ENCODE measurements around the gene LYZL2.
"Not testable (repeated sequence)": the region's sequence is repeated elsewhere in the genome, so short reads cannot be mapped to it uniquely, and the experiment has no call there.

LYZL2 gene

DNA sequence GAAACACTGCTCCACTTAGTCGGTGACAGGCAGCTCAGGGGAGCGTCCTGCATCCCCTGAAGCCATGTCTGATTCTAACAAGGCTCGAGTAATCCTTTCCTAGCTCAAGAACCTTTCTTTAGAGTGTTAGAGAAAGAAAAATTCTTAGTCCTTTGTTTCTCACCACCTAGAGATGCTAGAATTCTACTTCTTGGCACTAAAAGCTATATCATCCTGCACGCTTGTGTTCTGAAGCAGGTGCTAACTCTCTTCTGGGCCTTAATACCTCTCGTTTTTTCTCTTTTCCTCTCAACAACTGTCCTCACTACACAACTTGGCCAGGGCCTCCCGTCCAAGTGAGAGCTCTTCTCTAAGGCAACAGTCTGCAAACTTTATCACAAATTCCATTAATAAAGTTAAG is at the start of gene LYZL2:
Gene LYZL2 (minus strand): TSS at position 101 of the 400 bp plus-strand sequence. CDS start 2,838 bp downstream, outside the sequence.
- FAIRE-seq = no peak

DNA sequence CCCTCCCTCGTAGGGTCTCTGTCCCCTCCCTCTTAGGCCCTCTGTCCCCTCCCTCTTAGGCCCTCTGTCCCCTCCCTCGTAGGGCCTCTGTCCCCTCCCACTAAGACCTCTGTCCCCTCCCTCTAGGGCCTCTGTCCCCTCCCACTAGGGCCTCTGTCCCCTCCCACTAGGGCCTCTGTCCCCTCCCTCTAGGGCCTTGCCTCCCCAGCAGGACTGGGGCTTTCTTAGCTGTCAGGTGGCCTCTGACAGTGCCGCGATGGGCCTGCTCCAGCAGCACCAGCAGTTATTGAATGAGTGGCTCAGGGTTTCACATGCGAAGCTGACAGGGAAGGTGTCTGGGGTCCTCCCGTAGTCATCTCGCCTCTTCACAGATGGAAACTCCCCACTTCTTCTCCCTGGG is 48.1 kb upstream of the LYZL2 start:
- FAIRE-seq = not testable (repeated sequence)

DNA sequence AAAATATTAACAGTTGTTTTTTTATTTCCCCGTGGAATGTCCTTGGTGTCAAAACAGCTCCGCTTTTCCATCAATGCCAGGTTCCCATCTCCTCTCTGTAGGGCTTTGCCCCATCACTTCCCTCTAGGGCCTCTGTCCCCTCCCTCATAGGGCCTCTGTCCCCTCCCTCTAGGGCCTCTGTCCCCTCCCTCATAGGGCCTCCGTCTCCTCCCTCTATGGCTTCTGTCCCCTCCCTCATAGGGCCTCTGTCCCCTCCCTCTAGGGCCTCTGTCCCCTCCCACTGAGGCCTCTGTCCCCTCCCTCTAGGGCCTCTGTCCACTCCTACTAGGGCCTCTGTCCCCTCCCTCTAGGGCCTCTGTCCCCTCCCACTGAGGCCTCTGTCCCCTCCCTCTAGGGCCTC is 47.6 kb upstream of the LYZL2 start:
- FAIRE-seq = not testable (repeated sequence)

DNA sequence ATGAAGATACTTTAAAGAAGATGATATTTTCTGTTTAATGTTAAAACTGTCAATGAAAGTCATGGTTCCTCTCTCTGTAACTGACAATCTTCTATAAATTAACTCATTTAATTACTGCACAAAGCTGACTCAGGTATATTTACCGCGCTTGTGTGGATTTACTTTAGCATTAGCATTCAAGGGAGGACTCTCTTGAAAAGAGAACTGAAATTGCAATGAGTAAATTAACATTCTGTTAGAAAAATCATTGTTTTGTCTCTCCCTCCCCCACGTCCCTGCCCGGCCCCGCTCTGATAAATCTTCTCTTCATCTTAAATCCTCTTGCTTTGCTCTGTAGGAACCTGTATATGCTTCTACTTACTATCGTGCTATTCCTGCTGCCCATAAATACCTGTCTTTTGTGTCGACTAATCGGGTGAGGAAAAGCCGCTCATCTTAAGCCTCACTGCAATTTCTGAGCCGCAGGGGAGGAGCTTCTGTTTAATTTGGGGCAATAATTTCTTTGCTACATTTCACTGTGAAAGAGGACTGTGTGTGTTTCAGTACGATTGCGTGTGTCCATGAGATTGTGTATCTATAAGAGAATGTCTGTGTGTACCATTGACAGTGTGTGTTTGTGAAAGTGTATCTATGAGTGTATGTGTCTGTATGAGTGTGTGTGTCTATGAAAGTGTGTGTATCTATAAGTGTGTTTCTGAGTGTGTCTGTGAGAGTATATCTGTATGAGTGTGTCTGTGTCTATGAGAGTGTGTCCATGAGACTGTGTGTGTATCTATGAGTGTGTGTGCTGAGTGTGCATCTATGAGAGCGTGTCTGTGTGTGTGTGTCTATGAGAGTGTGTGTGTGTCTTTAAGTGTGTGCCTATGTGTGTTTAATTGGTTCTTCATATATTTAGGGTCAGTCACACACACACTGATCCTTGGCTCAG is 46.5 kb upstream of the LYZL2 start:
- FAIRE-seq = no peak

DNA sequence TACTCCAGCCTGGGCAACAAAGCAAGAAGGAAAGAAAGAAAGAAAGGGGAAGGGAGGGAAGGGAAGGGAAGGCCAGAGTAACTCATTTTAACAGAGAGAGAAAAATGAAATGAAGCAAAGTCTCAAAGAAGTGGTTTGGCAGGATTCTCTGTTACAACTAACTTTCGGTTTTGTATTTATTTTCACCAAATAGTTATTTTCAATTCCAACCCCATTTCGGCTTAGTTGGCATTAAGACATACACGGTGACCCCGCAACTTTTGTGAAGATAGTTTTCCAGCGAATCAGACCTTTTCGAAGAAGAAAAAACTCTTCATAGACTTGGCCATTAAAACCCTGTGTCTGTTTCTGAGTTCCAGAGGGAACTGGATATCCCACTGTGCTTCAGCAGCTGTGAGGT is 45.2 kb upstream of the LYZL2 start:
- FAIRE-seq = no peak

DNA sequence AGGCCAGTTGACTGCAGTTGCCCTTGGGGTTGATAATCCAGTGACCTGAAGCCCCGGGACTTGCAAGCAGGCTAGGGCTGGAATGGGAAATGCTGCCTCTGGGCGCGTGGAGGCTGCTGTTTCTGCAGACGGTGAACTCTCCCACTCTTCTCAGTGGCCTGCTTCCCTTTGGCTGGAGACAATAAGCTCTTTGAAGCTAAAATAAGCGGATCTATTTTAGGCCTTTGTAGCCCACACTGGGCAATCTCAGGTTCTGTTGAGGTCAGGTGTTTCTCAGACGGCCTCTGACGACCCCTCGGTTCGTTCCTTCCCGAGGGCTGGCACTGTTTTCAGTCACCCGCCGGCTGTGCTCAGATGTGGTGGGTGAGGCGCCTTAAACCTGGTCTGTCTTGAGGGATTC is 43.7 kb upstream of the LYZL2 start:
- not testable (repeated sequence) for FAIRE-seq

DNA sequence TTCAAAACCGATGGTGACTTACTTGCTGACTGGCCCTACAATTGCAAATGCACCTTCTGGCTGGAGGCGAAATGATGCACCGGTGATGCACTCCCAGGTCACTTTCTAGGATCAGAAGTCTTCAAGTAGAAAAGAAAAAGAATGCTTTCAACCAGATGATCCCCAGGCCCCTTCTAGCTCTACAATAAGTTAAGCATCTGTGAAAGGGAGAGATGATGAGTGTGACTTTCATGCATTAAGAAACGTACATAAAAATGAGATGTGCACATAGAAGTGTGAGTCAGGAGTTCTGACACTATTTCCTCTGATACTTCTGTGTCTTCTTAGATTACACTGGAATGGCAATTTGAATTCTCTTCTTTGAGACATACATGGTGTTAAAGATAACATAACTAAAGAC is 42.8 kb upstream of the LYZL2 start:
- FAIRE-seq = not testable (repeated sequence)

DNA sequence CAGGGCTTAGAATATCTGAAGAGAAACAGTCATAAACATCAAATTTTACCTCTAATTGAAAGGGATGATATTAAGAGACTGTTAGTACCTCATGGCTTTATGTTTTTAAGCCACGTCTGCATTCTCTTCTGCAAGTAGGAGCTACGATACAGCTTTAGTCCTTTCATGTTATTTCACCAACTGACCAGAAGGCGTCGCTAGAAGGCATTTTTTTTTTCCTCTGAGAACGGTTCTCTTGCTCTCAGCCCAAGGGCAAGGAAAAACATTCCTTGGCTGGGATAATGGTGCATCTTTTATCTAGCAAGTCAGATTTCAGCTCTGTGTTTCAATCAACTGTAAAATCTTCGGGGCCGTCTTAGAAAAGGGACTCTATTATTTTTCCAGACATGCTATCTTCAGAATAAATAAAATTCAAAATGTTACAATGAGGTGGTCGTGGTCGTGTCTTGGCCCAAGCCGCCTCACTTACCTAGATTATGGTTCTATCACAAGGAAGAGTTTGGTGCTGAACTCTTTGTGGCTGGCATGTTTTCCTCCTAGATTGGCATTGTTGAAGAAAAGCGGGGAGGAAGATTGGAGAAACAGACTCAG is 41.6 kb upstream of the LYZL2 start:
- peak; percentile 78 for FAIRE-seq

DNA sequence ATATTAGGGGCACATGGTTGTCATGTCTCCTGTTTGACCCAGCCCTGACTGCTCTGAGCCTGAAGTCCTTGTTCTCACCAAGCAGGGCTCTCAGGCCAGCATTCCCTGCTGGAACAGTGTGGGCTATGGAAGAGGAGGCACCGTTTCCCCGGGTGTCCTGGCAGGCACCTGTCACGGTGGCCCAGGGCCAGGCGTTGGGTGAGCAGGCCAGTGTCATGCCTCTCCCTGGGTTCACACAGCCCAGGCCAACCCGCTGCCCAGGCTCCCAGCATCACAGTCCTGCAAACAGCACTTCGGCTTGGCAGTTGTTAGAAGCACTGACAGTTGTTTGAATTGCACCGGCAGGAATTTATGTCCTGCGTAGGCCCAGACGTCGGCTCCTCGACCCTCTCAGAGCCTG is 38.4 kb upstream of the LYZL2 start:
- not testable (repeated sequence) for FAIRE-seq

DNA sequence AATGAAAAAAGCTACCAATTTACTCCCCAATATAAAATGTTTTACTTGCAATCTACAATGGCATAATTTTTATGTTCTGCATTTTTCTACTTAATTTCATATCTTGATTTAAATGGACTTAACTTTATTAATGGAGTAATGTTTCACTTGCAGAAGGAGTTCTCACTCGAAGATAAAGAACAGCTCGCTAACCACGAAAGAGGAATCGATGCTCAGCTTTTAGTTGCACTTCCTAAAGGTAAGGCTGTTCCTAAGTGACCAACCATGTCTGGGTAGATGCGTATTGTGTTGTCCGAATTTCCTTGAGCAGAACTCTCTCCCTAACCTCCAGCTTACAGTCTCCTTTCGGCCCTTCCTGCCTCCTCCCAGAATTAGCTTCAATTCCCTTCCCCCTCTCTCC is 33.9 kb upstream of the LYZL2 start:
- not testable (repeated sequence) for FAIRE-seq

DNA sequence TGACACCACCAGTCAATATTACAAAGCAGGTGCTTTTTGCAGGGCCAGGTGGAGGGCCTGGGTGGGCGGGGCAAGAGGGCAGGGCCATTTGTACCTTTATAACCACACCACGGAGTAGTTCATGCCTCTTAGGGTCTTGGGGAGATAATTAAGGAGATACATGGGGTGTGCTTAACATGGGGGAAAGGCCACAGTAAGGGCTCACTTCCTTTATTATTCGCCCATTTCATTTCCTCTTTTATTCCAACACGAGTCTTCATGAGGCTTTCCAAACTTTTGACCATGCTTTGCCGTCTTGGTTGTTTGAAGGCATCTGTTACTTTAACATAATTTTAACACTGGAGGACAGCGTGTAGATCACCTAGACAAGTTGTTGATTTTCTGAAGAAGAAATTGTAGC is 33.3 kb upstream of the LYZL2 start:
- FAIRE-seq = no peak

DNA sequence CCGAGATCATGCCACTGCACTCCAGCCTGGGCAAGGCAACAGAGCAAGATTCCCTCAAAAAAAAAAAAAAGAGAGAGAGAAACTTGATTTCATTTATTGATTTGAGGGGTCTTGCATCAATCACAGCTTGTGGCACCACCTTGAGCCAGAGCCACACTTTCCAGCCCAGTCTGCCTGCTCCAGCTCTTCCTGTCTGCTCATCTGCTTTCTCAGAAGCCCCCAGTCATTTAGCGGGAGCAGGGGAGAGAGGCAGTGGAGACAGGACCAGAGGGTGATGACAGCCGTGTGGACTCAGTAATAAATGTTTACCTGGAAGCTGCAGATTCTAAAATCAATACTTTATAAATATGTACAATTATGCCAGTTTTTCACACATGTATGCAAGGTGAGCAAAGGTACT is 30.8 kb upstream of the LYZL2 start:
- FAIRE-seq = not testable (repeated sequence)

DNA sequence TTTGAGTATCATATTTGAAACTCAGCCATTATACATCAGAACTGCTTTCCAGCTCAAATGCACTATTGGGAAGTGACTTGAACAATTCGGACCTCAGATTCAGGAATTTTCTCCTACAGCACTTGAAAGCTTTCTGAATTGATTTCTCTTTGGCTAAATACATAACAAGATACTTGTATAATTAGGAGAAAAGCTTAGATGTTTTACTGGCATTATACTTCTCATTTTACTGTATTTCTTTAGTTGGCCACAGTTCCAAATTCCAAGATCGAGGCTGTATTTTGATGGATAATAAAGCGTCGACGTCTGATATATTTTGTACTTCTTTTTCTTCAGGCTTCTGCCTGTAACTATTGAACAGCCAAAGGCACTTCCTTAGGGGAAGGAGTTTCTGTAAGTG is 26.7 kb upstream of the LYZL2 start:
- FAIRE-seq = no peak

DNA sequence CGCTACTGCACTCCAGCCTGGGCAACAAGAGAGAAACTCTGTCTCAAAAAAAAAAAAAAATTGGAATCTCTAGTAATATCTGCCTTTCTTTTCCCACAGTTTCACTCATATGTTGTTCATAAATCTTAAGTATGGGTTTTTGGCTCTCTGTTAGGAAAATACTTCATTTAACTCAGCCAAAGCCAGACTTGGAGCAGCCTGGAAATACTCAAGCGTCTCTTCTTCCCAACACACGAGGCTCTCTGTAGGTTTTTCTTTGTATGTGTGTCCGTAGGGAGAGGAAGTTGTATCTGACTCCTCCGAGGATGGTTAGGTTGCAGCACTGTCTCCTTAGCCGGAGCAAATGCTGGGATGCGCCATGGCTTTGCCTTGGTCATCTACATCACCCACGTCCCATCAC is 25.4 kb upstream of the LYZL2 start:
- not testable (repeated sequence) for FAIRE-seq

DNA sequence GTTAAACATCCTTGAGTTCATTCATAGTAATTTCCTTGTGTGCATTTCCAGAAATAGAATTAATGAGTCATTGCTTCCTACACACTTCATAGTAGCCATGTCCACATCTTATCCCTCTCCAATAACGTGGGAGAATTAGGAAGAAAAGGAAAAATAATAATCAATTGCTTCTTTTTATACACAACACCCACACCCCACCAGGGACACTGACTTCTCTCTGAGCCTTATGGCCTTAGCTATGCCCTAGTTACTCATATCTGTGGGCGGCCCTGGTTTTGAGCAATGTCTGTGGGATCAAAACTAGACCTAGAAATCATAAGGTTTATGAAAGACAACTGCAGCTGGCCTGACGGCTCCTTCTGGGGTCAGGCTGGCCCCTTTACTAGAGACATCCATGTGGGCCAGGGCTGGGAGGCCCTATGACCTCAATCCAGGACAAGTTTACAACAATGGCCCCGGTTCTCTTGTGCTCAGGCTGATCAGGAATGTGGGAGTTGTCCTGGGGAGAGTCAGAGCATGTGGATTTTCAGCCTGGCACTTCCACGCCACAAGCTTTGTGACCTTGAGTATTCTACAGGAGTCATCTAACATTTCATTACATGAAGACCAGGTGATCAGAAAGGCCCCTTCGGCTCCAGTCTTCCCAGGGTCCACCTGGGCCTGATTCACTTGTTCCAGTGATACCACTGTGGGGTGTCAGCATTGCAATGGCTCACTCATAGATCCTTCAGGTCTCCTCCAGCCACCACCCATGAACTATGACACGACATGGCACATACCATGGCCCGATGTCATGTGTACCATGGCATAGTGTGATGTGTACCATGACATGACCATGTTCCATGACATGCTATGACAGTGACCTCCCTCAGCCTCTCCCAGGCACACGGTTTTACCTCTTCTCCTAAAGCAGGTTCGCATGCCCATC is 22.2 kb upstream of the LYZL2 start:
- FAIRE-seq = not testable (repeated sequence)

DNA sequence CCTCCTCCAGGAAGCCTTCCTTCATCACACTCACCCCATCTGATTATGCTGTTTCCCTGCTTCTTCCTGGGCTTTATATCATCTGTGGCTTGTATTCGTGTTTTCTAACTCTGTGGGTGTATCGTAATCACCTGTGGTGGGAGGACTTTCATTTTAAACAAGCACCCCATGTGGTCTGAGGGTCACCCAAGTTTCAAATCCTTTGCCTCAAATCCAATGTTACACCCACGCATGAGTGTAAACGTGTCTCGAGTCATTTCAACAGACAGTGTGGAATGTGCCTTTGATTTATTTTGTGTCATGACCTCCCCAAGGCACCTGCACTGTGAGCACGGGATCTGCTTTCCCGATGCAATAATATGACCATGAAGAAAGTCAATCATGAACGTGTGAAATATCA is 17.5 kb upstream of the LYZL2 start:
- FAIRE-seq = no peak

DNA sequence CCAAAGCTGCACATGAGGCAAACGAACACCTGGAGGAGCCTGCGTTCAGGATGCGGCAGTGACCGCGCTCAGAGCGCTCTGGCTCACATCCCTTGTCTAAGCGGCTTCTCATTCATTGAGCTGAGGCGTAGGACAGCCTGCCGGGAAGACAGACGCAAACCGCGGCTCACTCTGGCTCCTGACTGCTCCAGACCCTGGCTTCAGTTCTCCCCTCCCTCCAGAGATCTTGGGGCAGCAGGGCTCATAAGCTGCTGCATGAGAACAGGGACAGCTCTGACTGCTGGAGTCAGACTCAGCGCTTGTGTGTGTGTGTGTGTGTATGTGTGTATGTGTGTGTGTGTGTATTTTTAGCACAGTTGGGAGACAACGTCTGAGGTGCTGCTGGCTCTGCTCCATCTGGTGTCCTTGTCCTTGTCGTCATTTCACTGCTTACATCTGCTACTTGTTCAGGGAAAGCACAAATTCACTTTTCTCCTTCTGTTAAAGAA is 15.8 kb upstream of the LYZL2 start:
- FAIRE-seq = no peak

DNA sequence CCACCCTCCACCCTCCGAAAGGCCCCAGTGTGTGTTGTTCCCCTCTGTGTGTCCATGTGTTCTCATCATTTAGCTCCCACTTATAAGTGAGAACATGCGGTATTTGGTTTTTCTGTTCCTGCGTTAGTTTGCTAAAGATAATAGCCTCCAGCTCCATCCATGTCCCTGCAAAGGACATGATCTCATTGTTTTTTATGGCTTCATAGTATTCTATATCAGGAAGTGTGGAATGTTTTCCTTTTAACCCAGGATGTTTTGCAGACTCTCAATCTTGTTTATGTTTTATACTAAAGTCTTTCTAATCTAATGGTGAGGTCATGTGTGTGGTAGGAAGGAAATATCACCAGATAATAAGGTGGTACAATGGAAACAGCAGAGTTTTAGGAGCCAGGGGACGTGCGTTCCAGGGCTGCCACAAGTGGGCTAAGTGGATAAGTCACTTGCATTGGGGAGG is 14.9 kb upstream of the LYZL2 start:
- FAIRE-seq = not testable (repeated sequence)

DNA sequence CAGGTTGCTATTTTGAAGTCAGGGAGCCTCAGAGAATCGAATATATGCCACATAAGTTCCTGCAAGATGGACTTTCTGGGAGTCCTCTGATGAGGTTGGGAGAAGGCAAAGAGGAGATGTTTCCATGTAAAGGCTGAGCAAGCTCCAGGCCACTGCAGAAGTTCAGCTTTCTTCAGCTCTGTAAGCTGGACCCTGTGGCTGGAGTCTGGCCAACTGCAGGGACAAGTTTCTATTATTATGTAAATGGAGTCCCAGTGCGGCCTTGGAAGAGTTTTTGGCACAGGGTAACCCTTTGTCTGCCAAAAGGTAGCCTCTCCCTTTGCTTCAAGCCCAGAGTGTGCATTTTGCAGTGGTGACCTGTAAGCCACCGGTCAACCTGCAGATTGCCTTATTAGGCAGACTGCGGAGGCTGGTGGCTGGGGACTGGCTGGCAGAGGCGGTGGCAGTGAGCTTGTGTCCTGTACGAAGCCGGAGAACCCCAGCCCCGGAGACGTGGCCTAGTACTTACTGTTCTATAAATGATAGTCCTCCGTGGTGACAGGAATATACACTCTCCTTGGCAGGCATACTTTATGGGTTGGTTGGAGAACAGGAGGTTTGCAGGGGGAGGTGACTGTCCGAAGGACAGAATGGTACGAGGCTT is 14.1 kb upstream of the LYZL2 start:
- FAIRE-seq = not testable (repeated sequence)

DNA sequence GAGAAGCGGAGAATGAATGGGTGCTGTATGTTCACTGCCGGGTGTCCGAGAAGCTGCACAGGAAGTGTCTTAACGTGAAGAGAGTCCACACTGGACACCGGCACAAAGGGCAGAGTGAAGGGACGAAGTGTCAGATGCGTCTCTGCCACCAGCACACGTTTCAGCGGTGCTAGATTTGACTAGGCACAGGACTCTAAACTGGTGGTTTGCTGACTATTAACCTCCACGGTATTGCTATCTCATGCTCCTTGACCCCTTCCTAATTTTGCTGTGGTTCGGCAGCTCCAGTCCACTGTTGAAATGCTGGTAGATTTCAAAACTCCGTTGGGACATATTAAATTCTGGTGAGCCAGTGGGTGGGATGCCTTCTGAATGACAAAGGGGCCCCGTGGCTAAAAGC is 13.3 kb upstream of the LYZL2 start:
- not testable (repeated sequence) for FAIRE-seq

DNA sequence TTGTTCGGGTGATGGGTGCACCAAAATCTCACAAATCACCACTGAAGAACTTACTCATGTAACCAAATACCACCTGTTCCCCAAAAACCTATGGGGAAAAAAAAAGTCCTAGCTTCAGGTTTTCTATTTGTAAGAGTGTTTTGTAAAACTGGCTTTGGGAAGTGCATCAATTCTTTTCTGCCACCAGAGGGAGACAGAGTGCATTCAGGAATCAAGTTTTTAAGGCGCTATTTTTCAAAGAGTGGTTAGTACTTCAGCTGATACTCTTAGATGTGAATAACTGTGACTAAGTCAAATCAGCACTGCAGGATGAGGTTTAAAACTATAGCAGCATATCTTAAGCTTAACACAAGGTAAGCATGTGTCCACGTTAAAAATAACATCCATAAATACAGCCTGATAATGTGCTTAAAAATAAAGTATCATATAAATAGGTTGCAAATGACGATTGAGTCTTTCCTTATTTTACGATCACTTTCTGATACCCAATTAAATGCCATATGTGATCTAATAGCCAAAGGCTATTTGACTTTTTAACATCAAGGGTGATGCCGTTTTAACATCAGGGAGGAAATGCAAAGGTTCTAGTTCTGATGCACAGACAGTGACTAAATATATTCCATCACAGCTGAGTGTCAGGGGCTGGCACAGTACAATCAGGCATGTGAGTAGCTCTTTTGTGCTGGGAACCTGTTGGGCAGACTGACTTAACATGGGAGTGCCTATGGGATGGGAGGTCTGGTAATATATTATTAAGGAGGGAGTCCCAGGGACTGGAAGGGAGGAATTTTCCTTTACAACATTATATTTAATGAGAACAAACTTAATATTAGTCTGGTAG is 10.6 kb upstream of the LYZL2 start:
- no peak for FAIRE-seq

Measured in TTC549 (cell line).